Skeletal muscle satellite cell (primary cell): ENCODE results near the gene FOCAD.

Source experiments
- H3K27me3 ChIP-seq: 2 replicates; pipeline ENCODE4 v1.7.0; 2013; ENCODE audit warnings: low read length; ENCODE audit not compliant: control insufficient read depth, insufficient read depth
- H3K36me3 ChIP-seq: 2 replicates; pipeline ENCODE4 v1.7.0; 2013; ENCODE audit warnings: mild to moderate bottlenecking, control low read depth, low read length; ENCODE audit not compliant: insufficient read depth
- H3K4me1 ChIP-seq: 2 replicates; pipeline ENCODE4 v1.7.0; 2013; ENCODE audit warnings: low read length; ENCODE audit not compliant: control insufficient read depth, insufficient read depth
- H3K4me2 ChIP-seq: 2 replicates; pipeline ENCODE4 v1.7.0; 2013; ENCODE audit warnings: mild to moderate bottlenecking, low read length
- H3K4me3 ChIP-seq: 2 replicates; pipeline ENCODE4 v1.7.0; 2013; ENCODE audit warnings: low read length
- H3K9ac ChIP-seq: 2 replicates; pipeline ENCODE4 v1.7.0; 2013; ENCODE audit warnings: mild to moderate bottlenecking, low read depth, low read length, moderate library complexity
- H3K9me3 ChIP-seq: replicated peaks from 2 replicates; pipeline ENCODE4 v1.7.0; 2013; ENCODE audit warnings: mild to moderate bottlenecking, control low read depth, low read length

The FOCAD gene

GRCh38 chr9:21015129-21015815 is 331.2 kb downstream of the FOCAD start:
- no peak overlapping the region for H3K4me3 ChIP-seq
- no peak overlapping the region for H3K9ac ChIP-seq
- H3K36me3 ChIP-seq, result peaks cover 3% of the 10 kb centered on the region
- H3K4me1 ChIP-seq, result peaks cover 17% of the 10 kb centered on the region
- H3K27me3 ChIP-seq, result no peaks in the 10 kb centered on the region
- no peaks in the 10 kb centered on the region for H3K9me3 ChIP-seq
- no peak overlapping the region for H3K4me2 ChIP-seq

- Histone ChIP-seq H3K9ac (no peak overlapping the region), H3K4me2 (no peak overlapping the region), H3K4me3 (no peak overlapping the region), H3K27me3 (no peaks in the 10 kb centered on the region), H3K36me3 (peaks cover 3% of the 10 kb centered on the region), H3K4me1 (peaks cover 17% of the 10 kb centered on the region), H3K9me3 (no peaks in the 10 kb centered on the region)
These were observed 331.9 kb downstream of the FOCAD start for GRCh38 chr9:21015995-21016394.

- Histone ChIP-seq H3K4me3 (no peak overlapping the region), H3K27me3 (no peaks in the 10 kb centered on the region), H3K9me3 (no peaks in the 10 kb centered on the region), H3K36me3 (peaks cover 3% of the 10 kb centered on the region), H3K4me2 (peak overlapping the region; percentile 12), H3K9ac (no peak overlapping the region), H3K4me1 (peaks cover 17% of the 10 kb centered on the region)
These were observed 332.8 kb downstream of the FOCAD start for GRCh38 chr9:21016701-21017491.

GRCh38 chr9:21018177-21018576 is 334.1 kb downstream of the FOCAD start:
- Histone ChIP-seq H3K9me3 (no peaks in the 10 kb centered on the region), H3K27me3 (no peaks in the 10 kb centered on the region), H3K4me2 (no peak overlapping the region), H3K36me3 (peaks cover 3% of the 10 kb centered on the region), H3K9ac (no peak overlapping the region), H3K4me1 (peaks cover 17% of the 10 kb centered on the region), H3K4me3 (no peak overlapping the region)

- no peak overlapping the region for H3K4me3 ChIP-seq
- H3K27me3 ChIP-seq, result no peaks in the 10 kb centered on the region
- peaks cover 21% of the 10 kb centered on the region for H3K4me1 ChIP-seq
- no peaks in the 10 kb centered on the region for H3K9me3 ChIP-seq
- no peaks in the 10 kb centered on the region for H3K36me3 ChIP-seq
- H3K9ac ChIP-seq, result no peak overlapping the region
- no peak overlapping the region for H3K4me2 ChIP-seq
These were observed 339.8 kb downstream of the FOCAD start for GRCh38 chr9:21023861-21024260.

- no peaks in the 10 kb centered on the region for H3K27me3 ChIP-seq
These were observed 343.2 kb downstream of the FOCAD start for GRCh38 chr9:21027295-21027694.

GRCh38 chr9:21028466-21028865 is 344.4 kb downstream of the FOCAD start:
- Histone ChIP-seq H3K9me3 (no peaks in the 10 kb centered on the region), H3K4me3 (no peak overlapping the region), H3K36me3 (no peaks in the 10 kb centered on the region), H3K27me3 (no peaks in the 10 kb centered on the region), H3K4me2 (no peak overlapping the region), H3K9ac (no peak overlapping the region), H3K4me1 (peaks cover 31% of the 10 kb centered on the region)

More at GRCh38 chr9:21027295-21027694, 343.2 kb downstream of the FOCAD start:
- Histone ChIP-seq H3K36me3 (no peaks in the 10 kb centered on the region), H3K4me1 (peaks cover 31% of the 10 kb centered on the region), H3K9me3 (no peaks in the 10 kb centered on the region), H3K9ac (no peak overlapping the region), H3K4me2 (peak overlapping the region; percentile 40), H3K4me3 (no peak overlapping the region)

- H3K4me1 ChIP-seq, result peaks cover 31% of the 10 kb centered on the region
- no peak overlapping the region for H3K9ac ChIP-seq
- H3K36me3 ChIP-seq, result no peaks in the 10 kb centered on the region
- H3K9me3 ChIP-seq, result no peaks in the 10 kb centered on the region
- no peak overlapping the region for H3K4me2 ChIP-seq
- no peaks in the 10 kb centered on the region for H3K27me3 ChIP-seq
- H3K4me3 ChIP-seq, result no peak overlapping the region
These were observed 345.6 kb downstream of the FOCAD start for GRCh38 chr9:21029661-21030060.

GRCh38 chr9:21030389-21031035 is 346.5 kb downstream of the FOCAD start:
- H3K9ac ChIP-seq, result peak overlapping the region; percentile 53
- peak overlapping the region; percentile 64 for H3K4me3 ChIP-seq
- H3K4me1 ChIP-seq, result peaks cover 31% of the 10 kb centered on the region
- no peaks in the 10 kb centered on the region for H3K9me3 ChIP-seq
- H3K4me2 ChIP-seq, result peak overlapping the region; percentile 77
- no peaks in the 10 kb centered on the region for H3K36me3 ChIP-seq
- H3K27me3 ChIP-seq, result no peaks in the 10 kb centered on the region

- Histone ChIP-seq H3K4me1 (peaks cover 31% of the 10 kb centered on the region), H3K27me3 (no peaks in the 10 kb centered on the region), H3K9me3 (no peaks in the 10 kb centered on the region), H3K4me2 (peak within 1 kb of the TSS; percentile 77), H3K4me3 (peak within 1 kb of the TSS; percentile 64), H3K9ac (peak within 1 kb of the TSS; percentile 53), H3K36me3 (no peaks in the 10 kb centered on the region)
These were observed 347.2 kb downstream of the FOCAD start, which contains the start of gene HACD4 for GRCh38 chr9:21031091-21031807. HACD4 (minus strand) TSS chr9:21031640; CDS start chr9:21031590, 50 bp downstream.

- no peaks in the 10 kb centered on the region for H3K9me3 ChIP-seq
These were observed 347.7 kb downstream of the FOCAD start for GRCh38 chr9:21031808-21032183.

More at GRCh38 chr9:21031808-21032183, 347.7 kb downstream of the FOCAD start:
- peaks cover 28% of the 10 kb centered on the region for H3K4me1 ChIP-seq
- no peaks in the 10 kb centered on the region for H3K27me3 ChIP-seq
- peak overlapping the region; percentile 64 for H3K4me3 ChIP-seq
- peak overlapping the region; percentile 53 for H3K9ac ChIP-seq
- peak overlapping the region; percentile 77 for H3K4me2 ChIP-seq
- no peaks in the 10 kb centered on the region for H3K36me3 ChIP-seq
